GM21529 (cell line): ENCODE measurements around the gene TAF11L3.
"Not testable (repeated sequence)": the region's sequence is repeated elsewhere in the genome, so short reads cannot be mapped to it uniquely, and the experiment has no call there.

ENCODE experiments used
- ATAC-seq: cut with Tn5 transposase; IDR thresholded peaks from one replicate; pipeline ENCODE4 v1.9.1; 2021; ENCODE audit not compliant: unreplicated experiment

Gene TAF11L3

DNA sequence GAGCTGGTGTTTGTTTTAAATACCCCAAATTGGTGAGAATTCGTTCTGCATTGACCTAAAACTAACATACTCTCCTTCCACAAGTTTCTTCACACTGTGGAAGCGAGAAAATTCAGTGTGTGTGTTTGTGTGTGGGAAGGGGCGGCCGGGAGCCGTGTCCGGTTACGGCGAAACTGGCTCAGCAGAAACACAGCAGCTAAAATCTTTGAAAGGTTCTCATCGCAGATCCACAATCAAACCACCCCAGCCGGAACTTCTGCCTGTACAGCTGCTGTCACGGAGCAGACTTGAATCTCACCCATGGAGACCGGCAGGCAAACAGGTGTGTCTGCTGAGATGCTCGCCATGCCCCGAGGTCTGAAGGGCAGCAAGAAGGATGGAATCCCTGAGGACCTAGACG is at the start of gene TAF11L3:
TSS of gene TAF11L3 (plus strand) at position 301 of the 400 bp plus-strand sequence.
- not testable (repeated sequence) for ATAC-seq

DNA sequence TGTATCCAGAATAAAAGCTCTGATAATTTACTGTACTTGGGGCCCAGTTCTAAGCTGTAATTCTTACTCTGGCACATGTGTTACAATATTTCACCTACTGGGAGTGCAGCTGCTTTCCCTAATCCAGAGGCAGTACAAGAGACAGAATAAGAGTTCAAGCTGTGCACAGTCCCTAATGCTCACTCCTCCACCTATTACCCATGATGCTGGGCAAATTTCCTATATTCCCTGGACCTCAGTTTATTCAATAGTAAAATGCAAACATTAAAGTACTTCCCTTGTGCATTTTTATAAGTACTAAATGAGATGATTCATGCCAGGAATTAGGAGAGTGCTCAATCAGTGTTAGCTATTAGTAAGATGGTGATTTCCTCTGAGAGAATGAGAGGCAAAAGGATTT is 48.1 kb upstream of the TAF11L3 start:
- ATAC-seq = no peak

DNA sequence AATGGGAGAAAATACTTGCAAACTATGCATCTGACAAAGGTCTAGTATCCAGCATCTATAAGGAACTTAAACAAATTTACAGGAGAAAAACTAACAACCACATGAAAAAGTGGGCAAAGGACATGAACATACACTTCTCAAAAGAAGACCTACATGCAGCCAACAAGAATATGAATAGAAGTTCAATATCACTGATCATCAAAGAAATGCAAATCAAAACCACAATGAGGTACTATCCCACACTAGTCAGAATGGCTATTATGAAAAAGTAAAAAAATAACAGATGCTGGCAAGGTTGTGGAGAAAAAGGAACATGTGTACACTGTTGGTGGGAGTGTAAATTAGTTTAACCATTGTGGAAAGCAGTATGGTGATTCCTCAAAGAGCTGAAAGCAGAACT is 43.1 kb upstream of the TAF11L3 start:
- not testable (repeated sequence) for ATAC-seq

DNA sequence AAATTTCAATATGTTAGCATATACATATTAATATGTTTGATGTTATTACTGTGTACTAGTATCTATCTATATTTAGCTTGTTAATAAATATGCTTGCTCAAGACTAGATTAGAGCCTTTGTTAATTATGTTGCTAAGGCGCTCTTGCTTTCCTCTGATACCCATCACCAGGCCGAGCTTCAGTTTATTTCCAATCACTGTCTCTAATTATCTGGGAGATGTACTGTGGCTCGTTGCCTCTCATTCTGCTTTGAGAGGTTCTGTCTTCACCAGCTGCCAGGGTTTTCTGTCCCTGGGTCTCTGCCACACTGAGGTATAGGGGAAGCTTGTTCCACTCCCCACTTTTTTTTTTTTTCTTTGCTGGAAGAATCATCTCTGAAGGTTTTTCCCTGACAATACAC is 41.1 kb upstream of the TAF11L3 start:
- ATAC-seq = no peak

DNA sequence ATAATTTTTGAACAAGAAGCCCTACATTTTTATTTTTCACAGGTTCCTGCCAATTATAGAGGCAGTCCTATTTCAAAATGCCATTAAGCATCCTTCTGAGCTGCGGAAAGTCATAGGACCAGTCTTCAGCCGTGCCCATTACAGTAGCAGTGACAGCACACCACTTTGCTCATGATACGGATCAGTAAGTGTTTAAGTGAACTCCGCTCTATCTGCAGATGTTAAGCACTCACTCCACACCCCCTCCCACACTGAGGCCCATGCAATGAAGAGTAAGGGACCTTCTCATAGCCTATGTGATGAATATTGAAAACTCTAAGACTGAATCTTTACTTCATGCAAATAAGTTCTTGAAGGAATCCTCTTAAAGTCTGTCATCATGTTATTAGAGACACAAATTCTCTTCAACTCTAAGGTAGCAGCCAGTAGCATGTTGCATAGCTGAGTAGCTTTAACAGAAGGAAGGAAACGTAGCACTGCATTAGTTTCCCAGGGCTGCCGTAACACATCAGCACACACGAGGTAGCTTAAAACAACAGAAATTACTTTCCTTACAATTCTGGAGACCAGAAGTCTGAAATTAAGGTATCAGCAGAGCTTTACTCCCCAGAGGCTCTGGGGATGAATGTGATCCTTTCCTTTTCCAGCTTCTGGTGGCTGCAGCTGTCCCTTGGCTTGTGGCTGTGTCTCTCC is 40.4 kb upstream of the TAF11L3 start:
- no peak for ATAC-seq

DNA sequence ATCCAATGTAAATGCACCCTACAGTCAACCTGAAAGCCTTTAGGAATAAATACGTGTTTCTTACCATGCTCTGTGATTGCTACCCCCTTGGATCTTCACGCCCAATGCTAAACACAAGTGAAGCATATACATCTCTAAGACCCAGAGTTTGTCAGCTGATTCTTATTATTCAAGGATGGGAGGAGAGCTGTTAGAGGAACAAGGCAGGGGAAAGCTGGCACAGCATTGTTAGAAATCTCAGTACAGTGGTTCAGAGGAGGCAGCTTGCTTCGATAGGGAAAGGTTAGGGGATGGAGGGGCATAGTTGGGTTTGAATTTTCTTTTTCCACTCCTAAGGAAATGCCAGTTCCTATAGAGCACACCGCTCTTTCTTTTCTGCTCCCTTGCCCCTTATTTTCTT is 36.8 kb upstream of the TAF11L3 start:
- no peak for ATAC-seq

GRCh38 chr5:17482790-17483189 is 35.4 kb upstream of the TAF11L3 start:
- no peak for ATAC-seq

GRCh38 chr5:17486464-17487173 is 31.5 kb upstream of the TAF11L3 start:
- ATAC-seq = not testable (repeated sequence)

DNA sequence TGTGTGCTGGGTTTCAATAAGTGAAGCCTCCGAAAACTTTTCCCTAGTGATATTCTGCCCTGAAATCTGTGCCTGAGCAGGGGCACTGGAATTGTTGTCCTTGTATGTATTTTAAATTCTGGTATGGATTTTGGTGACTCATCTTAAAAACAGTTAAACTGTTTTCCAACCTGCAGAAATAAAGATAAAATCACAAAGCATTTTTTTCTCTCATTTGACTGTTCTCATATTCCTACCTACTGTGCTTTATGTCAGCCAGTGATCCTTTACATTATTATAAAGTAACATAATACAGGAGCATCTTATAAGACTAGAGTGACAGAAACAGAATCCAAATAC is 31.0 kb upstream of the TAF11L3 start:
- ATAC-seq = no peak

DNA sequence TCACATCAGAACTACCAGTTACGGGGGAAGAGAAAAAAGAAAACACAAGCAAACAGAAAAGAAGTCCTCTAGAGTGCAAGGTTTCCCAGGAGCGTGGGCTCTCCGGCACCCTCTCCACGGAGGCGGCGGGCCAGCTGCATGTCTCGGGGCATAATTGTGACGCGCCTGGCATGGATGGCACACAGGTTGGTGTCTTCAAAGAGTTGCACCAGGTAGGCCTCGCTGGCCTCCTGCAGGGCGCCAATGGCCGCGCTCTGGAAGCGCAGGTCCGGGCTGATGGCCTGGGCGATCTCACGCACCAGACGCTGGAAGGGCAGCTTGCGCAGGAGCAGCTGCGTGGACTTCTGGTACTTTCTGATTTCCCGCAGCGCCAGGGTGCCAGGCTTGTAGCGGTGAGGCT is 26.9 kb upstream of the TAF11L3 start:
- ATAC-seq = not testable (repeated sequence)

GRCh38 chr5:17492770-17493169 is 25.4 kb upstream of the TAF11L3 start:
- ATAC-seq = no peak

- no peak for ATAC-seq
Observed at GRCh38 chr5:17497446-17497845, 20.7 kb upstream of the TAF11L3 start.

GRCh38 chr5:17497931-17498330 is 20.2 kb upstream of the TAF11L3 start, which contains the start of gene TAF11L2:
TSS of gene TAF11L2 (plus strand) at chr5:17498231.
- not testable (repeated sequence) for ATAC-seq

GRCh38 chr5:17511775-17512325 is 6.3 kb upstream of the TAF11L3 start:
- ATAC-seq = no peak

- not testable (repeated sequence) for ATAC-seq
Observed at GRCh38 chr5:17517526-17517925, 641 bp upstream of the TAF11L3 start.

DNA sequence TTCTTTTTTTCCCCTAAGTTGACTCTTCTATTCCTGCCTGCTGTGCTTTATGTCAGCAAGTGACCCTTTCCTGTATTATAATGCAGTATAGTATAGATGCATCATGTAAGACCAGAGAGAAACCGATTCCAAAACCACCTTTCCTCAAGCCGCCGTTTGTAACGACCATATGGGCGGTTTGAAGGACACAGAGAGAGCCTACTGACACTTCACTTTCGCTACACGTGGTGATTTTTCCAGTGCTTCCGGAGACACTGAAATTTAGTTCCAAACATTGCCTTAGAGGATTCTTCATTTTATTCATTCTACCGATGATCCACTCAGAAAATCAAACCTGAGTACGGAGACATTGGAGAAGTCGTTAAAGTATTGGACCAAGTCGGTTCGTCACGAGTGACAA is 1.3 kb downstream of the TAF11L3 start:
- not testable (repeated sequence) for ATAC-seq

- not testable (repeated sequence) for ATAC-seq
Observed at GRCh38 chr5:17521501-17521900, 3.3 kb downstream of the TAF11L3 start, which contains the start of gene TAF11L4. TSS of gene TAF11L4 (plus strand) at chr5:17521801.

DNA sequence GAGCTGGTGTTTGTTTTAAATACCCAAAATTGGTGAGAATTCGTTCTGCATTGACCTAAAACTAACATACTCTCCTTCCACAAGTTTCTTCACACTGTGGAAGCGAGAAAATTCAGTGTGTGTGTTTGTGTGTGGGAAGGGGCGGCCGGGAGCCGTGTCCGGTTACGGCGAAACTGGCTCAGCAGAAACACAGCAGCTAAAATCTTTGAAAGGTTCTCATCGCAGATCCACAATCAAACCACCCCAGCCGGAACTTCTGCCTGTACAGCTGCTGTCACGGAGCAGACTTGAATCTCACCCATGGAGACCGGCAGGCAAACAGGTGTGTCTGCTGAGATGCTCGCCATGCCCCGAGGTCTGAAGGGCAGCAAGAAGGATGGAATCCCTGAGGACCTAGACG is 6.8 kb downstream of the TAF11L3 start, which contains the start of gene TAF11L5:
TSS of gene TAF11L5 (plus strand) at position 301 of the 400 bp plus-strand sequence.
- not testable (repeated sequence) for ATAC-seq

DNA sequence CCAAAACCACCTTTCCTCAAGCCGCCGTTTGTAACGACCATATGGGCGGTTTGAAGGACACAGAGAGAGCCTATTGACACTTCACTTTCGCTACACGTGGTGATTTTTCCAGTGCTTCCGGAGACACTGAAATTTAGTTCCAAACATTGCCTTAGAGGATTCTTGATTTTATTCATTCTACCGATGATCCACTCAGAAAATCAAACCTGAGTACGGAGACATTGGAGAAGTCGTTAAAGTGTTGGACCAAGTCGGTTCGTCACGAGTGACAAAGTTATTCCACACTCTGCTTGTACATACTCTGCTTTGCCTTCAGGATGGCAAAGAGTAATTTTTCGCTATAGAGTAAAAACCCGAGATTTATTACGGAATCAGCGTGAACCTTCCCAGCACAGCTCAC is 8.3 kb downstream of the TAF11L3 start:
- ATAC-seq = not testable (repeated sequence)

- not testable (repeated sequence) for ATAC-seq
Observed at GRCh38 chr5:17528369-17528768, 10.2 kb downstream of the TAF11L3 start, which contains the start of gene TAF11L6. TSS of gene TAF11L6 (plus strand) at chr5:17528669.
